HG03060 (cell line): ENCODE measurements around the gene ALK.

Source experiments
- ATAC-seq: cut with Tn5 transposase; IDR thresholded peaks from one replicate; pipeline ENCODE4 v1.9.1; 2021; ENCODE audit warnings: low read depth, moderate number of reproducible peaks; ENCODE audit not compliant: unreplicated experiment

Gene ALK

GRCh38 chr2:29676886-29677453 is 244.4 kb downstream of the ALK start:
- ATAC-seq, result no peak

GRCh38 chr2:29664578-29664977 is 256.8 kb downstream of the ALK start:
- no peak for ATAC-seq

GRCh38 chr2:29663268-29663667 is 258.1 kb downstream of the ALK start:
- ATAC-seq, result no peak

DNA sequence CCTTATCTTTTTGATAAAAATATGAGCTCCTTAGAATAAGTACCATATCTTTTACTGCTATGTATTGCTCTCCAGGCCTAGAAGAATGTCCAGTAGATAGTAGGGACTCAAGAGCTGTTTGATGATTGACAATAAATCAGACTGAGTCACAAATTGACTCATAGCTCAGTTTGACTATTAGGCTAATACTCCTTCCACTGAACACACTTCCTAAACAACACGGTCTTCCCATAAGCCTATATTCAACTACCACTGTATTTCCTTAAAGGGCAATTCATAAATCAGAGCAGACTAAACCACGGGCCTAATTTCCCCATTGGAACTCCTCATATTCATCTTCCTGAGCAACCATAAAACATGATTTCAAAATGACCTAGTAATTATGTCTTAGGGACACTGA is 258.5 kb downstream of the ALK start:
- ATAC-seq, result no peak

- no peak for ATAC-seq
Measured at GRCh38 chr2:29660201-29660600, 261.2 kb downstream of the ALK start.

- ATAC-seq, result no peak
Measured at GRCh38 chr2:29659178-29659577, 262.2 kb downstream of the ALK start.

DNA sequence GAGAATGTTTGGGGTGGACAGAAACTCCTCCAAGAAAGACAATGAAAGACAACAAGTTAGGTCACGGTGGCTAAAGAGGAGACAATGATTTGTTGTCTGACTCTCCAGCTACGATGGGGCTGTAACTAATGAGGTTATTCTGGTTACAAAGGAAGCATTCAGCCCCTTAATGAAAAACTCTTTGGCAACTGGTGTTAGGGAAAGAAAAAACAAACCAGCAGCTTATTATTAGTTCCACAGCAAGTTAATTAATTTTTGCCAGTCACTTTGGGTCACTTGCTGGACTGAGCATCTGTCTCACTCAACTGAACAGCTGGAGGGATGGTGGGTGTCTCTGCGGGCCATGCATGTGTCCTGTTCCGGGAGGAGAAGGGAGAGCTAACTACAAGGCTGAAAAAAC is 263.7 kb downstream of the ALK start:
- no peak for ATAC-seq

DNA sequence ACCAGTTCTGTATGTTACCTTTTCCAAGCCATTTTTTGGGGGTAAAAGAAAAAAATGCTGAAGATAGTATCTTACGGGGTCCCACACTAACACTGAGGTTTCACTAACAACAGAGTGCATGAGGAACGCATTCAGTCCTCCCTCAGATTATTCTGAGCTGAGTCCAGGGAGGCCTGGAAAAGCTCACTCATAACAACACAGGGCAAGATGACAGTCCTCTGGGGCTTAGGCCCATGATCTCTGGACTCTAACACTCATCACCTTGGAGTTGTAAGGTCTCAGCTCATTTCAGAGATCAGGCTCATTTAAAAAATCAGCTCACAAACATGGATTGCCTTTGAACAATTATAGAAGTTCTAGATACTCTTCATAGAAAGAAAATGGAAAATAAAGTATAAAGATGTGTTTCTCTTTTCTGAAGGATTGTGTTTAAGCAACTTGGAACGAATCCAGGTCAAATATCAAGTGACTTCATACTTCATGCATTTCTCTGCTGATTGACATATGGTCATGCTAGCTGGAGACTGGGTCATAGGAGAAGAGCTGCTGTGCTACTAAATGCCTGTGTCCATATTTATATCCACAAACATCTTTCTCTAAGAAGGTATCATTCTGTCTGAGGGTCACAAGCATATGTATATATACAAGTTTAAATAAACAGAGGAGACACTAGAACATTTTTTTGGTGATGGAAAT is 265.8 kb downstream of the ALK start:
- ATAC-seq, result no peak

DNA sequence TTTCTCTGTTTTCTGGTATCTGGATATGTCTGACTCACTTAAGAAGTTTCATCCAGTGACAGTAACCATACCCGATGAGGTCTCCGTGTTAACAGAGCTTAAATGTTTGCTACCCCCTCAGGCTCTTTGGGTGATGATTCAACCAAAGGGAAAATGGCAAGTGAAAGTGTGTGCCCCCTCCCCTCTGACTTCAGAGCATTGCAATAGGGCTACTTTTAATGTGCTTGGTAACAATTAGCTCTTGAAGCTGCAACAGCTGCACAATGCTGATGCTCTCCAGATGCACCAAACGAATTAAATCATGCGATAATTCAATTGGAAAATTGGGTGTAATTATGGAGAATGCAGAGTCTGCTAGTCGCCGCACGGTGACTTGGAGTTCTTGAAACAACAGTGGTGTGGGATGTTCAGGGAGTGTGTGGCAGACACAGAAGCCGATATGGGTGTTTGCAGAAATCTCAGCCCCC is 270.7 kb downstream of the ALK start:
- no peak for ATAC-seq

DNA sequence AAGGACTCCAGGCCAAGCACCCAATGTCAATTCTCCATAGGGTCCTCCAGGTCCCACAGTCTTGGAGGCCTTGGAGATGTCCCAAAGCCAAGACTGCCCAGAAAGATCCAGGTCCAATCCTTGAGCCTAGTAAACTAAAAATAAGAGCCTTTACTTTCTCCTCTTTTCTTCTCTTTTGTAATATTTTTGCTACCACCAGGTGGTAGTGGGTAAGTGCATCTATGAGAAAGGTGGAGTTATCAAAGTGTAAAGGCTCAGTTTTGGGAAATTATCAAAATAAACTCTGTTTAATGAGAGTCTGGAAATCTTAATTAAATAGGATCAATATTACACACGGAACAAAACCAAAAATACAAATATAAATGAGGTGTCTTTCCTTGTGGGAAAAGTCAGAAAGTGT is 276.4 kb downstream of the ALK start:
- ATAC-seq, result no peak

- ATAC-seq, result no peak
Measured at GRCh38 chr2:29643196-29643595, 278.2 kb downstream of the ALK start.

DNA sequence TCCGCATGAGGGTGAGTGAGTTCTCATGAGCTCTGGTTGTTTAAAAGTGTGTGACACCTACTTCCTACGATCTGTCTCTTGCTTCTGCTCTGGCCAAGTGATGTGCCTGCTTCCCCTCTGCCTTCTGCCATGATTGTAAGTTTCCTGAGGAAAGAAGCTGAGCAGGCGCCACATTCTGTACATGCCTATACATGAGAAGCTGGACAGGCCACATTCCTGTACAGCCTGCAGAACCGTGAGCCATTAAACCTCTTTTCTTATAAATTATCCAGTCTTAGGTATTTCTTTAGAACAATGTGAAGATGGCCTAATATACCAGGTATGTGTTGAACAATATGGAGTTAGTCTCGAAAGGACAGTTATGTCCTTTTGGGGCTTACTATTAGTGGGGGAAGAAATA is 281.0 kb downstream of the ALK start:
- no peak for ATAC-seq

DNA sequence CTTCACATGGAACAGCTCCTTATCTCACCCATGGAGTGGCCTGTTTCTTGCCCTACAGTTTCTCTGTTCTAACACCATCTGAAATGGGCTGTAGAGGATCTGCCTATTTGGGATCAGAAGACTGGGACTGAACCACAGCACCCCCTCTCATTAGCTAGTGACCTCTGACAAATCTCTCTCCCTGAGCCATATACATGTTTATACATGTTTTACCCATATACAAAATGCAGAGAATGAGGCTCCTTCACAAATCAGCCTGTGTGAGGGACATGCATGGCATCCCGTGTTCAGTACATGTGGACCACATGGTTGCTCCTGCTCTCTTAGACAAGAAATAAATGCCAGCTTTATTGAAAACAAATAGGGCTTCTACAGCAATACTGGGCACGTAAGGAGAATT is 282.7 kb downstream of the ALK start:
- no peak for ATAC-seq

GRCh38 chr2:29634916-29635315 is 286.5 kb downstream of the ALK start:
- no peak for ATAC-seq

- no peak for ATAC-seq
Measured at GRCh38 chr2:29632018-29632417, 289.4 kb downstream of the ALK start.

GRCh38 chr2:29629495-29629894 is 291.9 kb downstream of the ALK start:
- ATAC-seq, result no peak

DNA sequence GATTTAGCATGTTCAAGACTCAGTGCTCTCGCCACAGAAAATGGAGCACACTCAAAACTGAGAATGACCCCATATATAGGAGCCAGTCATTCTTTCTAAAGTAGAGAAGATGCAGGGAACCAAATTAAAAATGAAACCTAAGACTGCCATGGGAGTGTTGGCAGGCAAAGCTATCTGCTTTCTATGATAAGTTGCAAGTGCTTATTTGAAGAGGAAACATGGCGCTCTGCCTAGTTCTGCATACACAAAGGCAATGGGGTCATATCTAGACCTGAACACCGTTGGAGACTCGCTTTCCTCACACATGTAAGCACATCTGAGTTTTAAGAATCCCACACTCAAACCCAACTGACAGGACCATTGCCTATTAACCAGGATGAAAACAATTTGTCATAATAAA is 292.5 kb downstream of the ALK start:
- ATAC-seq, result no peak

DNA sequence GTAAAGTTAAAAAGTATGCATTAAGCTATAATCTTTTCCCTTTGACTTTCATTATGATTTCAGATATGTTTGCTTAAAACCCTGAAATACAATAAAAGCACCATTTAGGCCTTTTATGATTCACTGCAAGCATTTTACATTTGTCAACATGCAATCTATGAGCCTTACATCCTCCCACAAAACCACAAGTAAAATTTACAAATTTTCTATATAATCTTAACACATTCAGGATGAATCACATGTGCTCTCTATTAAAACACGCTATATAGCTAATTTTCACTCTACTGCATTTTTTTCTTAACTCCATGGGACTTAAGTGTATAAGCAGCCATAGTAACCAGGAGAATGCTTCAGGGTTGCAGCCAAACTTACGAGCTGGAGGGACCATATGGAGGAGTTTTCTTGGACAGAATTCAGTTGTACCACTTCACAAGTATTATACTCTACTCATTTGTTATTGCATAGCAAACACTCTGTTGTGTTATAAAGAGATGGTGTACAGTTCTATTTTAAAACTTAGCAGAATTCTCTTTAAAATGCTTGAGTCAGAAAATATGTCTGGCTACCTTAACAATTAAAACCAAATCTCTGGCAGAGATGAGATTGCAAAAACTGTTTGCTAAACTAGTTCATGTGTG is 293.2 kb downstream of the ALK start:
- no peak for ATAC-seq

DNA sequence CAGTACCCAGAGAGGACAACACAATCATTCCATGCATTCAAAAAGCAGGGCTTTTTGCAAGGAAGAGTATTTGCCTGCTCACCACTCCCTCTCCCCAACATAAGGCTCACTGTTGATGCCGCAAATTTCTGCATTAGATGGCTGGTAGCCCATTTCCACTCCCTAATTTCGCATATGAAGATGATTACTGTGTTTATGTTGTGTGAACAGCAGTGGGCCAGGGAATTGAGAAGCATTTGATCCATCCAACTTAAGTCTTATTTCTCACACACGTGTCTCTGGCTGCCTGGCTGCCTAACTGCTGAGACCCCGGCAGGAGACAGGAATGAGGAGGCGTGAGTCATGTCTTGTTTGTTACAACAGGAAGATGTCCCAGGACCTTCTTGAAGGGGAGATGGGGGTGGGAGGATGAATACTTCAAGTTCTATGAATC is 294.1 kb downstream of the ALK start:
- ATAC-seq, result no peak

DNA sequence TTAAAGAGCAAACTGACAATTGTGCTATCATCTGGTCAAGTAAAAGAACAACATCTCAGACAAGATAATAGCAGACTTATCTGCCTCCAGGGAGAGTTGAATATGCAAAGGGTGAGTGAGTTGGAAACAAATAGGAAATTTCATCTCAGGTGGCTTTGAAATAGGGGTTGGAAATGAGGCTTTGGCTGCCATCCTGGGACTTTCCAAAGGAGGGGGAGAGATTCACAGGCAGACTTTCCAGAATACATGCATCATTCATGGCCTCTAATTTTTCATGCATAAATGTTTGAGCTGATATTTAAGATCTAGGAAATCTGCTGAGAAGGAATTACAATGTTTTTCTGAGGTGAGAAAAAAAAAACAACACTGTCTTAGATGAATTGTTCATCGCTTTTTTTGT is 300.5 kb downstream of the ALK start:
- ATAC-seq, result no peak

DNA sequence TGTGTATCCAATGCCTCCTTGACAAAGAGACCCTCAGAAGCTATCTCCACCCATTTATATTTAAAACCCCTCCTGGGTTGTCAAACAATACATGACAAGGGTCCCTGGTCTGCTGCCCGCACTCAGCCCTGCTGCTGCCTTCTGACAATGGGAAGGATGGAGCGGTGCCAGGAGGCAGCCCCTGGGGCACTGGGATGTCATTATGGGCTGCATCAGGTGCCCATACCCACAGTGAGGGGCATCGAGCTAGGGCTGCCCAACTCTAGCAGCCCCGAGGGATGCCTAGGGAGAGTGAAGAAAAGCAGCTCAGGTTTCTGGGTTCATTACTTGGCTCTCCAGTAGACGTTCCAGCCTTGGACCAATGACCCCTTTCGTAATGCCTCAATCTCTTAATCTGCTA is 301.7 kb downstream of the ALK start:
- ATAC-seq, result no peak

DNA sequence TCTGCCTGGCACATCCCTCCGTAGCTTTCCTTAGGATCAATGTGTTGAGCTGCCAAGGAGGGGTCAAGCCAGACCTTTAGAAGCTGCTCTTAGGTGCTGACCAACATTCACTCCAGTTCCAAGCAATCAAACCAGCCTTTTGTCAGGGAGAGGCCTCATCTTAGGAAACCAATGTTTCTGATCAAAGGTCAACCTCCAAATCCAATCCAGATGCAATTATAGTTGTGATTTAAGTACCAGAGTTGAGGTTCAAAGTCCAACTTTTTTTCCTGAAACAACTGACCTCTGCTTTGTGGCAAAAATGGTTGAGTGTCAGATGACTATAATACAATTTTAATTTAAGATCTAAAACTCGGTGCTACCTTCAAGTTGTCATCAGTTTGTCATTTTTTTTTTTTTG is 303.4 kb downstream of the ALK start:
- no peak for ATAC-seq
